RPMI7951 (cell line): ENCODE results near the gene LCE1A. TPM values are rescaled to one million over a fixed set of nuclear protein-coding genes. Genes with fewer than 3 reads are reported as not detected.

Experiments
- DNase-seq: peaks from one replicate; pipeline ENCODE4 v3.0.0-alpha.2; 2012; ENCODE audit warnings: low read depth
- total RNA-seq: library from RNA; depleted of rRNA; stranded (reverse); fragments of >200 nt; shearing (Covaris generic); gene quantifications from 2 replicates; pipeline ENCODE4 v1.2.3, GENCODE V29; 2014; rRNA removed

The LCE1A gene
- total RNA-seq = not detected in 2 replicates

- DNase-seq = no peak
Measured at GRCh38 chr1:152827173-152827572, at the start of gene LCE1A. TSS of gene LCE1A (plus strand) at chr1:152827473. CDS start at chr1:152827473, 0 bp downstream.

GRCh38 chr1:152777510-152778137 lies 49.6 kb upstream of the LCE1A start:
- peak; percentile 27 for DNase-seq

- no peak for DNase-seq
Measured at GRCh38 chr1:152783095-152783494, 44.2 kb upstream of the LCE1A start.

GRCh38 chr1:152786077-152786476 lies 41.2 kb upstream of the LCE1A start, which contains the start of gene LCE1E:
TSS of gene LCE1E (plus strand) at chr1:152786257. CDS start at chr1:152787300, 1,043 bp downstream.
- no peak for DNase-seq

- no peak for DNase-seq
Measured at GRCh38 chr1:152795686-152796085, 31.6 kb upstream of the LCE1A start.

- no peak for DNase-seq
Measured at GRCh38 chr1:152796421-152796820, 30.9 kb upstream of the LCE1A start, which contains the start of gene LCE1D. TSS of gene LCE1D (plus strand) at chr1:152796721. CDS start at chr1:152797795, 1,074 bp downstream.

GRCh38 chr1:152801333-152801732 lies 25.9 kb upstream of the LCE1A start:
- no peak for DNase-seq

GRCh38 chr1:152806576-152806975 lies 20.7 kb upstream of the LCE1A start, which contains the start of gene LCE1C:
TSS of gene LCE1C (minus strand) at chr1:152806651. CDS start at chr1:152805478, 1,173 bp downstream.
- DNase-seq = no peak

GRCh38 chr1:152811050-152811449 lies 16.2 kb upstream of the LCE1A start:
- DNase-seq = no peak

- DNase-seq = no peak
Measured at GRCh38 chr1:152811671-152812070, 15.6 kb upstream of the LCE1A start, which contains the start of gene LCE1B. TSS of gene LCE1B (plus strand) at chr1:152811971. CDS start at chr1:152812447, 476 bp downstream.

- DNase-seq = no peak
Measured at GRCh38 chr1:152817309-152817708, 10.0 kb upstream of the LCE1A start.

- no peak for DNase-seq
Measured at GRCh38 chr1:152823294-152823693, 4.0 kb upstream of the LCE1A start.

- no peak for DNase-seq
Measured at GRCh38 chr1:152824964-152825363, 2.3 kb upstream of the LCE1A start.

GRCh38 chr1:152836870-152837269 lies 9.6 kb downstream of the LCE1A start:
- DNase-seq = no peak

- no peak for DNase-seq
Measured at GRCh38 chr1:152842556-152842955, 15.3 kb downstream of the LCE1A start, which contains the start of gene LCE6A. TSS of gene LCE6A (plus strand) at chr1:152842856. CDS start at chr1:152843521, 665 bp downstream.

- no peak for DNase-seq
Measured at GRCh38 chr1:152855661-152856060, 28.4 kb downstream of the LCE1A start.

- no peak for DNase-seq
Measured at GRCh38 chr1:152858062-152858461, 30.8 kb downstream of the LCE1A start.

- DNase-seq = no peak
Measured at GRCh38 chr1:152859696-152860095, 32.4 kb downstream of the LCE1A start, which contains the start of gene LCE7A. TSS of gene LCE7A (plus strand) at chr1:152859996. CDS start at chr1:152860698, 702 bp downstream.

- no peak for DNase-seq
Measured at GRCh38 chr1:152860129-152860528, 32.9 kb downstream of the LCE1A start.

- DNase-seq = no peak
Measured at GRCh38 chr1:152861374-152861773, 34.1 kb downstream of the LCE1A start.

GRCh38 chr1:152864443-152864842 lies 37.2 kb downstream of the LCE1A start:
- DNase-seq = no peak

GRCh38 chr1:152866321-152866720 lies 39.0 kb downstream of the LCE1A start:
- DNase-seq = no peak

GRCh38 chr1:152869808-152870419 lies 42.6 kb downstream of the LCE1A start:
- peak; percentile 56 for DNase-seq
